GM19193 (cell line): Measurements from ENCODE around the gene NKD1.

Experiments used
- POLR2A ChIP-seq: IDR thresholded peaks from 4 replicates; pipeline ENCODE4 v1.6.1; 2011; ENCODE audit not compliant: insufficient read depth, insufficient read length; ENCODE audit errors: extremely low read depth

The NKD1 gene

GRCh38 chr16:50638816-50639670 lies 90.8 kb downstream of the NKD1 start:
- TF ChIP-seq POLR2A, result no peak

DNA sequence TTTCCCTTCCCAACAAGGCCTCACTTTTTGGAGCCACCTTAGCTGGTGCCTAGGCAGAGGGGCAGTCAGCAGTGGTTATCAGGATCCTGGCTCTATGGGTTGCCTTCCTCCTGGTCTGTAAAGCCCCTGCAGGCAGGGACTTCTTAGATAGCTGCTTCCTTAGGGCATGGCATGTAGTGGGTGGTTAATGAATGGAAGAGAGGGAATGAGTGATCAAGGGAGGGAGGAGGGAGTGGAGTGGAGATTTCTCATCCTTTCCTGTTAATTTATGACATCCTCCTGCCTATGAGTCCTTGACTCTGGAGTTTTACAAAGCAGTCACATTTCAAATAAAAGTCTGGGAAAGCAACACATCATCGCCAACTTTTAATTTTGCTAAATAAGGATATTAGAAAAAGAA lies 92.2 kb downstream of the NKD1 start:
- no peak for TF ChIP-seq POLR2A

GRCh38 chr16:50640919-50641817 lies 93.0 kb downstream of the NKD1 start:
- TF ChIP-seq POLR2A, result no peak

DNA sequence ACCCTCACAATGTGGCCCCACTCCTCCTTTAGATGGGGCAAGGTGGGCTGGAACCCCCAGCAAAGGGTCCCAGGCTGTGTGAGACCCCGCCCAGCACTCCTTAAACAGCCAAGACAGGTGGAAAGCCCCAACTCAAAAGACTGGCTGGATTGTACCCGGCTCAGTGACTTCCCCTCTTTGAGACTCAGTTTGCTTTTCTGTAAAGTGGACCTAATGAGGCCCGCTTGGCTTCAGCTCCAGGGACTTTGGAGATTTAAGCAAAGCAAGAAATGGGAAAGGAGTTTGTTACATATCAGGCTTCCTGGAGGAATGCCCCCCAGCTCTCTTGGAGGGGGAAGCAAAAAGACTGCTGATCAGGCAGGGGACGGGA lies 93.6 kb downstream of the NKD1 start:
- TF ChIP-seq POLR2A, result no peak

DNA sequence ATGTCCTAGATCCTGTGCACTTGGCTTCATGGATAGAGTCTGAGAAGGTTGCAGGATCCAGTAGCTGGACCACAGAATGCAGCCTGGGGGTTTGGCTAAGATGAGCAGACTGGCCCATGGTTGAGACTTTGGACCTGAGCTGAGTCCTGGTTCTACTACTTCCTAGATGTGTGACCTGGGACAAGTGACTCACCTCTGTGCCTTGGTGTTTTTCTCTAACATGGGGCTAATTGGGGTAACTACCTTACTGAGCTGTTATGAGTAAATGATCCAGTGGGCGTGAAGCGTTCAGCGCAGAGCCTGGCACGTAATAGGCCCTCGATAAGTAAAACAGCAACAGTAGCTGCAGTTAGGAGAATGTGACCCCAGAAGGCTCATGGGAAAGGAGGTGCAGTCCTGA lies 94.2 kb downstream of the NKD1 start:
- no peak for TF ChIP-seq POLR2A

DNA sequence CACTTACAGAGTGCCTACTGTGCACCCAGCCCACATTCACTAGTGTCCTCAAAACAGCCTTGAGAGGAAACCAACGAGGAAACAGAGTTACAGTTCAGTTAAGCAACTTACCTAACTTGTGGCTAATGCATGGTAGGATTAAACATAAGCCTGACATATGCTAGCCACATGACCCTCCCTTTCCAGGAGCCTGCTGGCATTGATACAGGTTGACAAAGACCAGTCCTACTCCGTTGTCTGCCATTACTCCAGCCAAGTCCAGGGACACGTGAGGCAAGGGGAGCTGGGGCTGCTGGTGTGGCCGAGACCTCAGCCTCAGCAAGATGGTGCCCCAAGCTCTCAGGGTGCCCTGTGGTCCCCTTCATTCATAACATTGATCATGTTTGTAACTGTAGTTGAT lies 95.0 kb downstream of the NKD1 start:
- TF ChIP-seq POLR2A, result no peak

DNA sequence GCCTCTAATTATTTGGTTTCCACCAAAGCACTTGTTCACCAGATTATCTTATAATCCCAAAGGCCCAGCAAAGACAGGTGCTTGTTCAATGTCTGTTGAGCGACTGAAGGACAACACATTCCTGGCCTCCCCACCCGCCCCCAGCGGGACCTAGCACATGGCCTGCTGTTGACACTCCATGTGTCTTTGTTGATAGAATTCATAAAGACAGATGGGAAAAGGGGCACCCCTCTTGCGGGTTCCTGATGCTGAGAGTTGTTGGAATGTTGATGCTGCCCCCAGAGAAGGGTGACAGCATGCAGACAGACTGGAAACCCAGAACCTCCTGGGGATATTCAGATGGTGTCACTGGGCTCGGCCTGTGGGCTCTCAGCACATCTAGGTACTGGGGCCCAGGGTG lies 96.0 kb downstream of the NKD1 start:
- no peak for TF ChIP-seq POLR2A

DNA sequence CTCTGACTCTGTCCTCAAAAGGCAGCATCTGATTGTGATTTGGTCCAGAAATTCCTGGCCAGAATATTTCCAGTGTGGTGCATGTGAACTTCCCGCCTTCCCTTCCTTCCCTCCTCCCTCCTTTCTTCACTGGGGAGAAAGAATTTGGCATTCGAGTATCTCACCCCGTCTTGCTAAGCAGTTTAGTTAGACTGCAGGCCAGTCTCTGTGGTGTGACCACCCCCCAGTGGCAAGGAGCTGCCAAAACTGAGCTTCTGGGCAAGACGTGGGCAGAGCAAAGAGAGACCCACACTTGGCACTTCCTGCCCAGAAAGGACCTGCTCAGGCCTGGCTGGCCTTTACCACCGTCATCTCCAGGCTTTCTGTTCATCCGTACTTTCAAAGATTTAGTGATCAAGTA lies 96.5 kb downstream of the NKD1 start:
- no peak for TF ChIP-seq POLR2A

- TF ChIP-seq POLR2A, result no peak
These were observed 97.5 kb downstream of the NKD1 start for GRCh38 chr16:50645563-50646220.

DNA sequence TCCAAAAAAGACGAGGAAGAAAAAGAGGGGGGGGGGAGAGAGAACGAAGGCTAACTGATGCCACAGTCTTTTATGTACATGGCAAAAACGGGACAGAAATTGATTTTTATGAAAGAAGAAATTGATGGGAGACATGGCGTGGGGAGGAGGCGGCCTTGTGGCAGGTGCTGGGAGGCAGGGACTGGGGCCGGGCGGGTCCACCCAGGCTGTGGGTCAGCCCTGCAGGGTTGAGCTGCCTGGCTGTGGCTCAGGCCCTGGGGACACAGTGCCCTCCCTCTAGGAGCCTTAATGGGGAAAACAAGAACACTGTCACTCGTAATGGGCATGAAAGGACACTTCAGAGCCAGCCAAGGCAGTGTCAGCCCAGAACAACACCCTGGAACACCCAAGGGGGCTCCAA lies 98.1 kb downstream of the NKD1 start:
- no peak for TF ChIP-seq POLR2A

- no peak for TF ChIP-seq POLR2A
These were observed 103.7 kb downstream of the NKD1 start for GRCh38 chr16:50651835-50652438.

DNA sequence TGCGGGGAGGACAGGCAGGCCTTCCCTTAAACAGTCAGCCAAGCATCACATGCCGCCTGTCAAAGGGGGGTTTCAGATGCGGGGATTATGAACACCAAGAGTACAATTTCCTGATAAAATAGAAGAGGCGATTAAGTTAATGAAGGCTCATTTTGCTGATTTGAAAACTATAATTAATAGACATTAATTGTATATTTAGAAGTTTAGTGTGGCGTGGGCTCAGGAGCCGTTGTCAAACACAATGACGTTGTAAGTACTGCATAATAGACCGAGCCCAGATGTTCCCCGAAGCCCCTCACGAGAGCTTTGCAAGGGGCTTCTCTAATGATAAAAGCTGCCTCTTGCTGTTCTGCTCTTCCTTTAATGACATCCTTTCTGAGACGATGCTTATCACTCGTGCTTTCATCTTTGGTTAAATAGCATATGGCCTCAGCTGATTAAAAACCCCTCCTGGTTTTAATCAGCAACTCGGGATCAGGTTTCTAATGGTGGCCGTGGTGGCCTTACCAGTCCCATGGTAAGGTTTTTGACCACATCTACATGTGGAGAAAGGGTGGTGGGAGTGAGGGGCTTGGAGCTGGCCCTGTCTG lies 104.7 kb downstream of the NKD1 start:
- no peak for TF ChIP-seq POLR2A

GRCh38 chr16:50653633-50654519 lies 105.7 kb downstream of the NKD1 start:
- no peak for TF ChIP-seq POLR2A

DNA sequence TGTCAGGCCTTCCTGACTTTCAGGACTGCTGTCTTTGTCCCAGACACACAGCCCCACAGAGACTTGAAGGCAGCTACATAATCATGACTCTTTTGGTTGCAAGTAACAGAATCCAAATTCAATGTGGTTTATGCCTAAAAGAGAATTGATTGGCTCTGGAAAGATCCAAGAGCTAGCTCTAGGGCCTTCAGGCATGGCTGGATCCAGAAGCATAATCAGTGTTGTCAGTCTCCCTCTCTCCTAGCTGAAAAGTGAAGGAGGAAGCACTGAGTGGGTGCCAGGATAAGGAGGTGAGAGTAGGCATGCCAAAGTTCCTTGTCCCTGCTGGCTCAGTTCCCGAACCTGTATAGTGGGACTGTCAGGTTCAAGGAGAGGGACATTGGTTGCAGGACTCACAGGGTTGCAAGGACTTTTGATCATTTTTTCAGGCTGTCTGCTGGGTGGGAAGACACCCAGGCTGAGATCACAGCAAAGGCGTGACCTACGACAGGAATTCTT lies 107.4 kb downstream of the NKD1 start:
- no peak for TF ChIP-seq POLR2A

- no peak for TF ChIP-seq POLR2A
These were observed 109.0 kb downstream of the NKD1 start for GRCh38 chr16:50657241-50657640.
